Stimulated activated naive B cell treated with anti-CD40 and anti-IgM and Interleukin-4, amounts not matched to agents 10 μg/mL and 1 μg/mL and 100 μg/mL, for 72 hours (primary cell): Measurements from ENCODE around the gene NIM1K.
A peak's percentile ranks its signal among the peaks of the same experiment; 100 is the strongest.
"Not testable (repeated sequence)": the region's sequence is repeated elsewhere in the genome, so short reads cannot be mapped to it uniquely, and the experiment has no call there.

Experiments
- ATAC-seq, 2 donors: fragments of 150-1000 bp; cut with Tn5 transposase; replicated peaks; 2 replicates each; pipeline ENCODE4 v1.10.0; 2021; ENCODE audit warnings: moderate library complexity in 1 of 2
- DNase-seq: peaks from one replicate; pipeline ENCODE4 v3.0.0; 2021
- H3K27ac Mint-ChIP-seq: one replicate; pipeline ENCODE4 v1.8.0; 2022; ENCODE audit warnings: mild to moderate bottlenecking, mixed read lengths
- H3K27me3 Mint-ChIP-seq, 2 donors: one replicate each; pipeline ENCODE4 v1.8.0; 2022; ENCODE audit warnings: mixed read lengths in 2 of 2
- H3K36me3 Mint-ChIP-seq, 2 donors: one replicate each; pipeline ENCODE4 v1.8.0; 2022; ENCODE audit warnings: mixed read lengths in 2 of 2, mild to moderate bottlenecking in 1 of 2
- H3K4me1 Mint-ChIP-seq, 2 donors: one replicate each; pipeline ENCODE4 v1.8.0; 2022; ENCODE audit warnings: mixed read lengths in 2 of 2, mild to moderate bottlenecking in 1 of 2
- H3K4me3 Mint-ChIP-seq, 2 donors: one replicate each; pipeline ENCODE4 v1.8.0; 2022; ENCODE audit warnings: mild to moderate bottlenecking in 2 of 2, mixed read lengths in 2 of 2, moderate library complexity in 1 of 2
- H3K9me3 Mint-ChIP-seq, 2 donors: one replicate each; pipeline ENCODE4 v1.8.0; 2022; ENCODE audit warnings: mixed read lengths in 2 of 2, mild to moderate bottlenecking in 1 of 2

The NIM1K gene

GRCh38 chr5:43312699-43313034 lies 120.6 kb downstream of the NIM1K start:
- ATAC-seq (peak; percentile 24 to 30), DNase-seq (no peak)
- H3K4me3 Mint-ChIP-seq = peak overlapping the region; percentile 93 to 99
- H3K27ac Mint-ChIP-seq = peak overlapping the region; percentile 99
- H3K36me3 Mint-ChIP-seq = peaks cover 20 to 36% of the 10 kb centered on the region in 2 donors
- peaks cover 37 to 68% of the 10 kb centered on the region in 2 donors for H3K4me1 Mint-ChIP-seq
- H3K27me3 Mint-ChIP-seq = no peaks in the 10 kb centered on the region
- peaks cover 5% of the 10 kb centered on the region in 2 donors for H3K9me3 Mint-ChIP-seq

- peak within 1 kb of the TSS; percentile 99 for H3K27ac Mint-ChIP-seq
- peak; percentile 90 to 91 for ATAC-seq
- H3K36me3 Mint-ChIP-seq = peaks cover 20 to 36% of the 10 kb centered on the region in 2 donors
Measured at GRCh38 chr5:43313035-43313853, 121.2 kb downstream of the NIM1K start, which contains the start of gene HMGCS1. HMGCS1 (minus strand) TSS chr5:43313412; CDS start chr5:43298965, 14,447 bp downstream.

GRCh38 chr5:43313854-43314457 lies 121.9 kb downstream of the NIM1K start:
- H3K4me1 Mint-ChIP-seq = peaks cover 38 to 60% of the 10 kb centered on the region in 2 donors
- H3K36me3 Mint-ChIP-seq = peaks cover 20 to 36% of the 10 kb centered on the region in 2 donors

More at GRCh38 chr5:43313035-43313853, 121.2 kb downstream of the NIM1K start, which contains the start of gene HMGCS1:
- peak; percentile 100 for DNase-seq
- no peaks in the 10 kb centered on the region for H3K27me3 Mint-ChIP-seq
- H3K4me1 Mint-ChIP-seq = peaks cover 38 to 62% of the 10 kb centered on the region in 2 donors
- H3K9me3 Mint-ChIP-seq = peaks cover 5% of the 10 kb centered on the region in 2 donors
- peak within 1 kb of the TSS; percentile 93 to 99 for H3K4me3 Mint-ChIP-seq

GRCh38 chr5:43314724-43315123 lies 122.7 kb downstream of the NIM1K start:
- no peak for ATAC-seq
- Mint-ChIP-seq H3K27ac (peak overlapping the region; percentile 99), H3K4me1 (peaks cover 32 to 52% of the 10 kb centered on the region in 2 donors), H3K36me3 (peaks cover 13 to 30% of the 10 kb centered on the region in 2 donors), H3K4me3 (no peak overlapping the region), H3K27me3 (no peaks in the 10 kb centered on the region), H3K9me3 (peaks cover 5% of the 10 kb centered on the region in 2 donors)
- no peak for DNase-seq

More at GRCh38 chr5:43313854-43314457, 121.9 kb downstream of the NIM1K start:
- H3K27ac Mint-ChIP-seq = peak overlapping the region; percentile 99
- ATAC-seq (no peak), DNase-seq (no peak)
- peaks cover 5% of the 10 kb centered on the region in 2 donors for H3K9me3 Mint-ChIP-seq
- no peaks in the 10 kb centered on the region for H3K27me3 Mint-ChIP-seq
- H3K4me3 Mint-ChIP-seq = peak overlapping the region; percentile 93 to 99

GRCh38 chr5:43315263-43315662 lies 123.2 kb downstream of the NIM1K start:
- Mint-ChIP-seq H3K27me3 (no peaks in the 10 kb centered on the region), H3K27ac (peak overlapping the region; percentile 72), H3K4me1 (peaks cover 30 to 47% of the 10 kb centered on the region in 2 donors), H3K36me3 (peaks cover 13 to 30% of the 10 kb centered on the region in 2 donors), H3K9me3 (peaks cover 5% of the 10 kb centered on the region in 2 donors), H3K4me3 (no peak overlapping the region)
- DNase-seq (no peak), ATAC-seq (no peak)

GRCh38 chr5:43315682-43316081 lies 123.7 kb downstream of the NIM1K start:
- no peak for DNase-seq
- H3K27me3 Mint-ChIP-seq = no peaks in the 10 kb centered on the region

GRCh38 chr5:43316421-43316820 lies 124.4 kb downstream of the NIM1K start:
- H3K4me3 Mint-ChIP-seq = no peak overlapping the region
- peaks cover 5% of the 10 kb centered on the region in 2 donors for H3K9me3 Mint-ChIP-seq
- no peaks in the 10 kb centered on the region for H3K27me3 Mint-ChIP-seq
- H3K4me1 Mint-ChIP-seq = peaks cover 33 to 45% of the 10 kb centered on the region in 2 donors
- ATAC-seq = no peak
- no peak for DNase-seq
- peak overlapping the region; percentile 43 for H3K27ac Mint-ChIP-seq
- H3K36me3 Mint-ChIP-seq = peaks cover 13 to 30% of the 10 kb centered on the region in 2 donors

More at GRCh38 chr5:43315682-43316081, 123.7 kb downstream of the NIM1K start:
- H3K4me3 Mint-ChIP-seq = no peak overlapping the region
- peaks cover 30 to 46% of the 10 kb centered on the region in 2 donors for H3K4me1 Mint-ChIP-seq
- H3K36me3 Mint-ChIP-seq = peaks cover 13 to 30% of the 10 kb centered on the region in 2 donors
- H3K27ac Mint-ChIP-seq = peak overlapping the region; percentile 11
- ATAC-seq = no peak
- H3K9me3 Mint-ChIP-seq = peaks cover 5% of the 10 kb centered on the region in 2 donors

- Mint-ChIP-seq H3K27ac (peak overlapping the region; percentile 6), H3K36me3 (peaks cover 0 to 1% of the 10 kb centered on the region in 2 donors), H3K4me3 (no peak overlapping the region), H3K4me1 (peaks cover 4 to 6% of the 10 kb centered on the region in 2 donors), H3K27me3 (peaks cover under 1 to 4% of the 10 kb centered on the region in 2 donors), H3K9me3 (no peaks in the 10 kb centered on the region)
- DNase-seq (no peak), ATAC-seq (no peak)
Measured at GRCh38 chr5:43320846-43321245, 128.8 kb downstream of the NIM1K start.

- H3K27me3 Mint-ChIP-seq = peaks cover 10 to 15% of the 10 kb centered on the region in 2 donors
- DNase-seq, ATAC-seq, H3K36me3 Mint-ChIP-seq, H3K27ac Mint-ChIP-seq, H3K4me3 Mint-ChIP-seq, H3K9me3 Mint-ChIP-seq, H3K4me1 Mint-ChIP-seq: not testable (repeated sequence)
Measured at GRCh38 chr5:43323488-43323887, 131.5 kb downstream of the NIM1K start.

- not testable (repeated sequence) for H3K4me1 Mint-ChIP-seq, DNase-seq, H3K9me3 Mint-ChIP-seq, H3K36me3 Mint-ChIP-seq, ATAC-seq, H3K4me3 Mint-ChIP-seq, H3K27ac Mint-ChIP-seq
- H3K27me3 Mint-ChIP-seq = peaks cover 10 to 15% of the 10 kb centered on the region in 2 donors
Measured at GRCh38 chr5:43325624-43326023, 133.6 kb downstream of the NIM1K start.
